ENCODE results near the gene EHF. TPM values are rescaled to one million over a fixed set of nuclear protein-coding genes. Genes with fewer than 3 reads are reported as not detected.

The EHF gene
- polyA plus RNA-seq, 1 of the 3 experiments (the other 2 are of a cell fraction): not detected

- WGBS (ENCODE audit: low lambda C conversion rate): 82% methylated on average over 11 of the region's 11 CpGs
- H3F3A ChIP-seq (replicated peaks; ENCODE audit: insufficient read depth): peaks cover 5% of the 10 kb centered on the region
- no peaks in the 10 kb centered on the region for H3K27me3 ChIP-seq (ENCODE audit: insufficient read depth)
- H2AFZ ChIP-seq (ENCODE audit: low read depth): no peak overlapping the region
- H3K79me2 ChIP-seq (ENCODE audit: insufficient read depth): no peaks in the 10 kb centered on the region
- H3K4me1 ChIP-seq (ENCODE audit: control insufficient read depth in 1 of 2, insufficient read depth in 2 of 2, low read depth in 1 of 2, low read length in 1 of 2): peaks cover 10 to 23% of the 10 kb centered on the region in 2 experiments; a peak in 3 of 4 replicates
- H3K9me3 ChIP-seq: peaks cover 7% of the 10 kb centered on the region; the same call in 1 of the 2 replicates
- H3K4me2 ChIP-seq: no peak overlapping the region
- POLR2A ChIA-PET: no interaction called here
- no peaks in the 10 kb centered on the region for H3K36me3 ChIP-seq (replicated peaks in 1 of 2; ENCODE audit: control insufficient read depth in 1 of 2, insufficient read depth in 2 of 2, low read length in 1 of 2)
- no peak overlapping the region for H3K9ac ChIP-seq
- H3K9me2 ChIP-seq: no peaks in the 10 kb centered on the region
- no peaks in the 10 kb centered on the region for H4K20me1 ChIP-seq (ENCODE audit: insufficient read depth)
- TF ChIP-seq EP300 (IDR thresholded peaks at IDR 0.05; ENCODE audit: borderline replicate concordance in 1 of 2, low read depth in 1 of 2, low read length in 1 of 2): no peak
- no peak for TF ChIP-seq CHD2 (IDR thresholded peaks at IDR 0.05; ENCODE audit: low read length, partially characterized antibody)
- no peak for TF ChIP-seq CTCF (IDR thresholded peaks at IDR 0.05)
- TF ChIP-seq GATA2 (CRISPR knock-in tag; IDR thresholded peaks at IDR 0.05): no peak
- TF ChIP-seq FOSL2 (IDR thresholded peaks at IDR 0.05; ENCODE audit: borderline replicate concordance, low read depth): no peak
- no peak for TF ChIP-seq MEF2A (IDR thresholded peaks at IDR 0.05; ENCODE audit: borderline replicate concordance, low read depth)
- TF ChIP-seq RAD21 (IDR thresholded peaks at IDR 0.05; ENCODE audit: low read length): no peak
- no peak for TF ChIP-seq ZBTB33 (IDR thresholded peaks at IDR 0.05; ENCODE audit: borderline replicate concordance, low read depth)
- TF ChIP-seq JUND (IDR thresholded peaks at IDR 0.05): no peak
- no peak for TF ChIP-seq TCF12 (IDR thresholded peaks at IDR 0.05)
- no peak for TF ChIP-seq GABPA (IDR thresholded peaks at IDR 0.05; ENCODE audit: low read depth)
- no peak for TF ChIP-seq MAX (IDR thresholded peaks at IDR 0.05; ENCODE audit: low read depth)
- TF ChIP-seq TEAD4 (IDR thresholded peaks at IDR 0.05; ENCODE audit: borderline replicate concordance, insufficient read depth): no peak
- TF ChIP-seq POLR2AphosphoS5 (IDR thresholded peaks at IDR 0.05; ENCODE audit: low read depth, low read length): no peak
- DNase-seq: no peak
- H3K27ac ChIP-seq (ENCODE audit: low read depth in 2 of 2, low read length in 1 of 2): no peak overlapping the region
- CTCF ChIA-PET: interaction anchor here (1.5 to 3.1 kb wide), 2 partner anchors 9 to 294 kb away, joined by 3 to 23 read pairs; no protein-coding TSS in a partner anchor
- no peak overlapping the region for H3K4me3 ChIP-seq (ENCODE audit: low read depth in 2 of 2, low read length in 1 of 2)
These were observed 24.8 kb upstream of the EHF start for GRCh38 chr11:34595960-34596644.

Data from SK-N-SH (cell line).